Vagina (tissue), 2 donors: ENCODE results near the gene PCGF1.
"Not testable (repeated sequence)": the region's sequence is repeated elsewhere in the genome, so short reads cannot be mapped to it uniquely, and the experiment has no call there.

Source experiments
- CTCF ChIP-seq, 3 experiments: fragments of 450-650 bp in 2 of 3; fragments of 200-600 bp in 1 of 3; sonication (generic) in 1 of 3; IDR thresholded peaks; one replicate each; pipeline ENCODE4 v1.5.1; 2017 to 2019; ENCODE audit warnings: antibody characterized with exemption in 3 of 3, mild to moderate bottlenecking in 2 of 3, moderate library complexity in 2 of 3
- POLR2A ChIP-seq, 2 donors: fragments of 450-650 bp; IDR thresholded peaks; one replicate each; pipeline ENCODE4 v1.6.1; 2017; ENCODE audit warnings: antibody characterized with exemption in 2 of 2, mild to moderate bottlenecking in 2 of 2, moderate library complexity in 2 of 2
- POLR2AphosphoS5 ChIP-seq, 2 donors: sonication (generic); formaldehyde crosslinking; IDR thresholded peaks; one replicate each; pipeline ENCODE4 v1.9.0; 2017; ENCODE audit warnings: antibody characterized with exemption in 2 of 2, mild to moderate bottlenecking in 2 of 2, low read depth in 1 of 2; ENCODE audit not compliant: insufficient read depth in 1 of 2

GRCh38 chr2:74460187-74460586, 47.3 kb downstream of the PCGF1 start:
- not testable (repeated sequence) for TF ChIP-seq CTCF (IDR thresholded peaks at IDR 0.05); POLR2A (IDR thresholded peaks at IDR 0.05); POLR2AphosphoS5 (IDR thresholded peaks at IDR 0.05; ENCODE audit: insufficient read depth in 1 of 2, low read depth in 1 of 2)
